H1 (cell line): Measurements from ENCODE around the gene CCDC7. TPM values are rescaled to one million over a fixed set of nuclear protein-coding genes. Genes with fewer than 3 reads are reported as not detected.
"Not testable (repeated sequence)": the region's sequence is repeated elsewhere in the genome, so short reads cannot be mapped to it uniquely, and the experiment has no call there.

Experiments used
- CTCF ChIA-PET: fragments of 300-600 bp; sonication (Branson Sonifier 250); formaldehyde crosslinking; loops from one replicate; lab custom pipeline; 2021; ENCODE audit not compliant: partially characterized antibody; lab: Charles Lee
- POLR2A ChIA-PET: fragments of 300-600 bp; sonication (Branson Sonifier 250); formaldehyde crosslinking; loops from one replicate; lab custom pipeline; 2021; ENCODE audit warnings: inconsistent platforms; ENCODE audit not compliant: partially characterized antibody; lab: Charles Lee
- DNase-seq, 2 experiments: peaks; one replicate each; pipeline versions ENCODE4 v3.0.0 to v3.0.0-alpha.2; 2010 to 2022; ENCODE audit warnings: low spot score in 2 of 2, low read depth in 1 of 2, mixed read lengths in 1 of 2
- FAIRE-seq: peaks from 2 replicates; lab custom pipeline; 2011; peaks lifted over from hg19 to GRCh38; lab: Jason Lieb, UNC
- H2AFZ ChIP-seq: 2 replicates; pipeline ENCODE4 v1.8.1; 2012; ENCODE audit warnings: low read length, inconsistent platforms
- H2AK5ac ChIP-seq: 2 replicates; pipeline ENCODE4 v1.6.1; 2013; ENCODE audit warnings: low read depth, low read length
- H2BK120ac ChIP-seq: replicated peaks from 2 replicates; pipeline ENCODE3; 2013; ENCODE audit warnings: low read depth, low read length, inconsistent platforms
- H2BK12ac ChIP-seq: 2 replicates; pipeline ENCODE4 v1.6.1; 2013; ENCODE audit warnings: low read depth, low read length
- H2BK15ac ChIP-seq: 2 replicates; pipeline ENCODE4 v1.6.1; 2013; ENCODE audit warnings: low read length
- H2BK20ac ChIP-seq: 2 replicates; pipeline ENCODE4 v1.6.1; 2013; ENCODE audit warnings: low read length
- H2BK5ac ChIP-seq: 2 replicates; pipeline ENCODE4 v1.6.1; 2013; ENCODE audit warnings: low read depth, low read length
- H3K14ac ChIP-seq: 2 replicates; pipeline ENCODE4 v1.6.1; 2013; ENCODE audit warnings: inconsistent platforms; ENCODE audit not compliant: insufficient read length
- H3K18ac ChIP-seq: 2 replicates; pipeline ENCODE4 v1.6.1; 2013; ENCODE audit warnings: low read length; ENCODE audit errors: extremely low read depth
- H3K23ac ChIP-seq: 2 replicates; pipeline ENCODE4 v1.6.1; 2013; ENCODE audit warnings: inconsistent platforms; ENCODE audit not compliant: insufficient read length
- H3K23me2 ChIP-seq: 2 replicates; pipeline ENCODE4 v1.6.1; 2013; ENCODE audit warnings: low read depth, low read length
- H3K27ac ChIP-seq: 2 replicates; pipeline ENCODE4 v1.6.1; 2011; ENCODE audit warnings: low read depth, low read length, inconsistent platforms
- H3K27me3 ChIP-seq, 4 experiments: replicated peaks in 1 of 4; 1 replicate in 1 of 4; 2 replicates in 3 of 4; pipeline versions ENCODE4 v1.6.1 to v1.8.1; 2011 to 2013; ENCODE audit warnings: low read length in 3 of 4, mild to moderate bottlenecking in 3 of 4, inconsistent platforms in 2 of 4, mixed read lengths in 2 of 4, moderate library complexity in 1 of 4; ENCODE audit not compliant: control insufficient read depth in 3 of 4, insufficient read depth in 3 of 4; ENCODE audit errors: extremely low read depth in 1 of 4
- H3K36me3 ChIP-seq, 4 experiments: 2 replicates each; pipeline versions ENCODE4 v1.6.1 to v1.8.1; 2011 to 2013; ENCODE audit warnings: mild to moderate bottlenecking in 4 of 4, low read length in 3 of 4, moderate library complexity in 2 of 4, control low read depth in 1 of 4, inconsistent platforms in 1 of 4; ENCODE audit not compliant: insufficient read depth in 4 of 4, control insufficient read depth in 2 of 4
- H3K4ac ChIP-seq: replicated peaks from 2 replicates; pipeline ENCODE3; 2013; ENCODE audit warnings: low read length, low read depth, mixed read lengths, inconsistent platforms; ENCODE audit not compliant: insufficient read length
- H3K4me1 ChIP-seq, 4 experiments: replicated peaks in 1 of 4; 1 replicate in 1 of 4; 2 replicates in 3 of 4; pipeline versions ENCODE4 v1.6.1 to v1.8.1; 2011 to 2013; ENCODE audit warnings: low read length in 3 of 4, inconsistent platforms in 2 of 4, mixed read lengths in 1 of 4; ENCODE audit not compliant: insufficient read depth in 4 of 4, control insufficient read depth in 3 of 4
- H3K4me2 ChIP-seq, 2 experiments: 2 replicates each; pipeline versions ENCODE4 v1.6.1 to v1.8.1; 2011 to 2013; ENCODE audit warnings: low read depth in 2 of 2, low read length in 2 of 2, control low read depth in 1 of 2, inconsistent platforms in 1 of 2, mild to moderate bottlenecking in 1 of 2; ENCODE audit not compliant: insufficient read depth in 1 of 2
- H3K4me3 ChIP-seq, 4 experiments: fragments of 200-600, 300-600 bp in 1 of 4; sonication (generic), shearing (Covaris generic), sonication (Bioruptor Twin) in 1 of 4; 2 replicates each; pipeline versions ENCODE4 v1.5.1 to v1.8.1; 2011 to 2016; ENCODE audit warnings: low read length in 4 of 4, low read depth in 3 of 4, control low read depth in 2 of 4, inconsistent platforms in 2 of 4, mild to moderate bottlenecking in 2 of 4, mixed read lengths in 1 of 4, moderate library complexity in 1 of 4; ENCODE audit not compliant: insufficient read depth in 2 of 4; ENCODE audit errors: extremely low read depth in 1 of 4
- H3K56ac ChIP-seq: replicated peaks from 2 replicates; pipeline ENCODE3; 2013; ENCODE audit warnings: low read depth, mild to moderate bottlenecking, mixed read lengths, low read length, inconsistent platforms; ENCODE audit not compliant: insufficient read length
- H3K79me1 ChIP-seq: 2 replicates; pipeline ENCODE4 v1.6.1; 2013; ENCODE audit warnings: low read depth, low read length, control low read depth
- H3K79me2 ChIP-seq, 2 experiments: 2 replicates each; pipeline versions ENCODE4 v1.6.1 to v1.8.1; 2012 to 2013; ENCODE audit warnings: low read length in 2 of 2, mild to moderate bottlenecking in 2 of 2, inconsistent platforms in 1 of 2; ENCODE audit not compliant: insufficient read depth in 2 of 2, control insufficient read depth in 1 of 2
- H3K9ac ChIP-seq, 4 experiments: replicated peaks in 1 of 4; 1 replicate in 1 of 4; 2 replicates in 3 of 4; pipeline versions ENCODE4 v1.6.1 to v1.8.1; 2011 to 2013; ENCODE audit warnings: low read depth in 3 of 4, low read length in 3 of 4, control low read depth in 2 of 4, mild to moderate bottlenecking in 2 of 4, moderate library complexity in 2 of 4, inconsistent platforms in 1 of 4; ENCODE audit errors: extremely low read depth in 1 of 4
- H3K9me3 ChIP-seq, 2 experiments: 2 replicates each; pipeline versions ENCODE4 v1.6.1 to v1.8.1; 2012 to 2013; ENCODE audit warnings: mild to moderate bottlenecking in 2 of 2, moderate library complexity in 2 of 2, control low read depth in 1 of 2, inconsistent platforms in 1 of 2, low read depth in 1 of 2, low read length in 1 of 2, mixed read lengths in 1 of 2; ENCODE audit not compliant: insufficient read depth in 2 of 2
- H4K20me1 ChIP-seq, 2 experiments: replicated peaks in 1 of 2; 2 replicates each; pipeline versions ENCODE3 to v1.8.1; 2011 to 2013; ENCODE audit warnings: inconsistent platforms in 2 of 2, low read length in 2 of 2, mild to moderate bottlenecking in 1 of 2; ENCODE audit not compliant: insufficient read depth in 2 of 2, control insufficient read depth in 1 of 2
- H4K5ac ChIP-seq: 2 replicates; pipeline ENCODE4 v1.6.1; 2013; ENCODE audit warnings: low read length, low read depth, mixed read lengths, inconsistent platforms; ENCODE audit not compliant: insufficient read length
- H4K8ac ChIP-seq: 2 replicates; pipeline ENCODE4 v1.8.0; 2013; ENCODE audit warnings: mild to moderate bottlenecking, moderate library complexity, low read length, inconsistent platforms; ENCODE audit not compliant: insufficient read depth; ENCODE audit errors: extremely low read depth
- H4K91ac ChIP-seq: replicated peaks from 2 replicates; pipeline ENCODE3; 2013; ENCODE audit warnings: low read length, mixed read lengths, inconsistent platforms; ENCODE audit not compliant: insufficient read length
- CBX5 ChIP-seq: fragments of 300-800, 300-1000 bp; sonication (generic); IDR thresholded peaks from 2 replicates; pipeline ENCODE4 v1.7.1; 2016; ENCODE audit warnings: antibody characterized with exemption, low read length, low read depth
- CBX8 ChIP-seq: fragments of 300-800, 300-1000 bp; sonication (generic); IDR thresholded peaks from 2 replicates; pipeline ENCODE4 v1.7.1; 2016; ENCODE audit warnings: low read depth, low read length, borderline replicate concordance
- FOSL1 ChIP-seq: IDR thresholded peaks from 2 replicates; pipeline ENCODE4 v1.6.1; 2011; ENCODE audit warnings: mild to moderate bottlenecking, low read depth, low read length, moderate library complexity; ENCODE audit not compliant: insufficient read depth
- HDAC2 ChIP-seq, 2 experiments: fragments of 300-600 bp in 1 of 2; sonication (generic) in 1 of 2; IDR thresholded peaks; 2 replicates each; pipeline ENCODE4 v1.6.1; 2011 to 2012; ENCODE audit warnings: low read depth in 2 of 2, low read length in 2 of 2, mild to moderate bottlenecking in 2 of 2, moderate library complexity in 2 of 2, borderline replicate concordance in 1 of 2, inconsistent platforms in 1 of 2
- POLR2A ChIP-seq, 2 experiments: IDR thresholded peaks; 1 replicate in 1 of 2; 2 replicates in 1 of 2; pipeline ENCODE4 v1.6.1; 2011; ENCODE audit warnings: low read depth in 2 of 2, low read length in 2 of 2, mild to moderate bottlenecking in 2 of 2; ENCODE audit errors: control extremely low read depth in 1 of 2
- RFX5 ChIP-seq: IDR thresholded peaks from 2 replicates; pipeline ENCODE4 v1.6.1; 2011; ENCODE audit warnings: low read depth, low read length, improper control_type of control experiment, borderline replicate concordance
- RNF2 ChIP-seq: fragments of 200-900, 300-1000 bp; sonication (generic); IDR thresholded peaks from 2 replicates; pipeline ENCODE4 v1.7.1; 2016; ENCODE audit warnings: borderline replicate concordance, low read depth, mild to moderate bottlenecking, antibody characterized with exemption, low read length; ENCODE audit not compliant: poor library complexity, severe bottlenecking; ENCODE audit errors: missing control alignments
- TCF12 ChIP-seq: IDR thresholded peaks from 2 replicates; pipeline ENCODE4 v1.6.1; 2011; ENCODE audit warnings: low read depth, mild to moderate bottlenecking, low read length
- ZNF274 ChIP-seq: IDR thresholded peaks from 2 replicates; pipeline ENCODE4 v1.7.0; 2012; ENCODE audit warnings: low read length, borderline replicate concordance; ENCODE audit errors: extremely low read depth
- WGBS, 2 experiments: shearing (Covaris generic) in 1 of 2; methylation state at CpG; one replicate each; pipeline versions ENCODE4 v1.1.6 to v1.1.7; 2013 to 2015; ENCODE audit warnings: low lambda C conversion rate in 2 of 2, mixed read lengths in 2 of 2, inconsistent platforms in 1 of 2, low coverage in 1 of 2, missing lambda C conversion rate in 1 of 2; ENCODE audit not compliant: insufficient replicate concordance in 2 of 2, insufficient coverage in 1 of 2, insufficient read length in 1 of 2; ENCODE audit errors: extremely low coverage in 1 of 2, missing lambda C conversion rate in 1 of 2; 5-methylcytosine and 5-hydroxymethylcytosine counted together
- polyA plus RNA-seq, 7 experiments: library from polyadenylated mRNA; depleted of rRNA in 3 of 7; stranded (reverse) in 5 of 7; unstranded in 2 of 7; fragments of >200 nt in 5 of 7; fragments of 200-250 nt in 2 of 7; gene quantifications; 1 replicate in 5 of 7; 2 replicates in 1 of 7; 4 replicates in 1 of 7; pipeline versions ENCODE4 v1.2.1 to v1.2.3, GENCODE V29; 2011 to 2013; ENCODE audit warnings: missing spikeins in 2 of 7, mixed read lengths in 2 of 7
- total RNA-seq: library from RNA; stranded (reverse); fragmentation: NEBNext Ultra II Directional; extraction: Animal tissue kit (Norgen Biotek cat#: 25700); gene quantifications from 2 replicates; pipeline ENCODE4 v1.2.1, GENCODE V29; 2021

Gene CCDC7
- total and polyA plus RNA-seq, 2 of the 8 experiments (the other 6 are each of a cell fraction or from before 2014, with no cell fraction given): 0.18 to 0.74 TPM

GRCh38 chr10:32893916-32894664 is 448.1 kb downstream of the CCDC7 start (continued):
- TF ChIP-seq TCF12 (no peak), ZNF274 (no peak), POLR2A (IDR thresholded peaks at IDR 0.05; ENCODE audit: control extremely low read depth in 1 of 2, low read depth in 2 of 2, low read length in 2 of 2) (no peak), RFX5 (no peak), FOSL1 (no peak), CBX8 (no peak), CBX5 (no peak), HDAC2 (IDR thresholded peaks at IDR 0.05; ENCODE audit: borderline replicate concordance in 1 of 2, low read depth in 2 of 2, low read length in 2 of 2) (no peak), RNF2 (no peak)

GRCh38 chr10:32895200-32895968 is 449.4 kb downstream of the CCDC7 start:
- H3K27me3 ChIP-seq, DNase-seq, H3K4me2 ChIP-seq, H3K4me3 ChIP-seq, H3K9me3 ChIP-seq, H2AFZ ChIP-seq, H3K9ac ChIP-seq, H3K18ac ChIP-seq, H2BK12ac ChIP-seq, H3K79me2 ChIP-seq, H2BK20ac ChIP-seq, H4K8ac ChIP-seq, H2AK5ac ChIP-seq, H3K23ac ChIP-seq, H4K91ac ChIP-seq, FAIRE-seq, H2BK15ac ChIP-seq, H3K36me3 ChIP-seq, H3K23me2 ChIP-seq, H3K4ac ChIP-seq, H3K27ac ChIP-seq, H4K5ac ChIP-seq, H3K4me1 ChIP-seq, H3K14ac ChIP-seq, H3K56ac ChIP-seq, H3K79me1 ChIP-seq, H2BK120ac ChIP-seq, H4K20me1 ChIP-seq, H2BK5ac ChIP-seq: not testable (repeated sequence)
- CTCF ChIA-PET: interaction anchor here (0.9 to 1.3 kb wide), 2 partner anchors 8 to 100 kb away, joined by 3 read pairs; no protein-coding TSS in a partner anchor
- WGBS, 2 experiments: 91% methylated on average over 7 of the region's 7 CpGs; no CpG with 5 or more reads in 1 of the 2 experiments
- POLR2A ChIA-PET: interaction anchor here (1.2 kb wide), 1 partner anchor 14 kb away, joined by 3 read pairs; no protein-coding TSS in a partner anchor
